HG02623 (cell line): Measurements from ENCODE around the gene PPP1R13L.
"Not testable (repeated sequence)": the region's sequence is repeated elsewhere in the genome, so short reads cannot be mapped to it uniquely, and the experiment has no call there.

Experiments used
- ATAC-seq: cut with Tn5 transposase; IDR thresholded peaks from one replicate; pipeline ENCODE4 v1.9.1; 2021; ENCODE audit warnings: moderate library complexity; ENCODE audit not compliant: unreplicated experiment

The PPP1R13L gene

GRCh38 chr19:45437328-45437727 lies 32.5 kb upstream of the PPP1R13L start:
- ATAC-seq: no peak

GRCh38 chr19:45432543-45432942 lies 27.7 kb upstream of the PPP1R13L start:
- ATAC-seq: not testable (repeated sequence)

GRCh38 chr19:45431008-45431407 lies 26.1 kb upstream of the PPP1R13L start:
- not testable (repeated sequence) for ATAC-seq

GRCh38 chr19:45429896-45430295 lies 25.0 kb upstream of the PPP1R13L start:
- not testable (repeated sequence) for ATAC-seq

- ATAC-seq: no peak
Observed at GRCh38 chr19:45428384-45429231, 23.7 kb upstream of the PPP1R13L start.

GRCh38 chr19:45424191-45425058 lies 19.6 kb upstream of the PPP1R13L start:
- no peak for ATAC-seq

- peak; percentile 49 for ATAC-seq
Observed at GRCh38 chr19:45423589-45424190, 18.8 kb upstream of the PPP1R13L start, which contains the start of gene ERCC1. Gene ERCC1, minus strand, starts transcription at chr19:45423917. Its CDS starts 543 bp downstream, at chr19:45423374.

GRCh38 chr19:45423033-45423588 lies 18.2 kb upstream of the PPP1R13L start:
- no peak for ATAC-seq

- no peak for ATAC-seq
Observed at GRCh38 chr19:45421947-45422498, 17.2 kb upstream of the PPP1R13L start.

GRCh38 chr19:45420871-45421270 lies 16.0 kb upstream of the PPP1R13L start:
- ATAC-seq: no peak

GRCh38 chr19:45420356-45420755 lies 15.5 kb upstream of the PPP1R13L start:
- no peak for ATAC-seq

GRCh38 chr19:45419895-45420294 lies 15.0 kb upstream of the PPP1R13L start:
- no peak for ATAC-seq

GRCh38 chr19:45419396-45419795 lies 14.5 kb upstream of the PPP1R13L start:
- peak; percentile 63 for ATAC-seq

- no peak for ATAC-seq
Observed at GRCh38 chr19:45418802-45419201, 13.9 kb upstream of the PPP1R13L start.

GRCh38 chr19:45417151-45417550 lies 12.3 kb upstream of the PPP1R13L start:
- no peak for ATAC-seq

- no peak for ATAC-seq
Observed at GRCh38 chr19:45414468-45414867, 9.6 kb upstream of the PPP1R13L start.

- no peak for ATAC-seq
Observed at GRCh38 chr19:45413497-45413896, 8.6 kb upstream of the PPP1R13L start.

GRCh38 chr19:45410330-45410729 lies 5.5 kb upstream of the PPP1R13L start:
- not testable (repeated sequence) for ATAC-seq

GRCh38 chr19:45409557-45409920 lies 4.7 kb upstream of the PPP1R13L start:
- ATAC-seq: no peak

- no peak for ATAC-seq
Observed at GRCh38 chr19:45408830-45409556, 4.1 kb upstream of the PPP1R13L start.
